Neural progenitor cell (in vitro differentiated cells): ENCODE results near the gene NDUFA6. TPM values are rescaled to one million over a fixed set of nuclear protein-coding genes. Genes with fewer than 3 reads are reported as not detected.
"Not testable (repeated sequence)": the region's sequence is repeated elsewhere in the genome, so short reads cannot be mapped to it uniquely, and the experiment has no call there.

Source experiments
- DNase-seq: peaks from one replicate; pipeline ENCODE4 v3.0.0-alpha.2; 2016; ENCODE audit warnings: low spot score
- H2AFZ ChIP-seq: fragments of 200-600 bp; sonication (generic); replicated peaks from 2 replicates; pipeline ENCODE4 v1.6.1; 2016; ENCODE audit warnings: antibody characterized with exemption
- H3F3A ChIP-seq: fragments of 200-600 bp; sonication (generic); 2 replicates; pipeline ENCODE4 v1.6.1; 2016; ENCODE audit warnings: antibody characterized with exemption, low read depth
- H3K27ac ChIP-seq: fragments of 200-600 bp; sonication (generic); 2 replicates; pipeline ENCODE4 v1.5.1; 2016; ENCODE audit warnings: mild to moderate bottlenecking
- H3K27me3 ChIP-seq: fragments of 200-600 bp; sonication (generic); 2 replicates; pipeline ENCODE4 v1.6.1; 2016; ENCODE audit warnings: mild to moderate bottlenecking, moderate library complexity
- H3K36me3 ChIP-seq: fragments of 200-600 bp; sonication (generic); 2 replicates; pipeline ENCODE4 v1.5.1; 2016
- H3K4me1 ChIP-seq: fragments of 200-600 bp; sonication (generic); 2 replicates; pipeline ENCODE4 v1.6.1; 2016; ENCODE audit warnings: mixed run types
- H3K4me2 ChIP-seq: fragments of 200-600 bp; sonication (generic); 2 replicates; pipeline ENCODE4 v1.6.1; 2016
- H3K4me3 ChIP-seq: fragments of 200-600 bp; sonication (generic); 2 replicates; pipeline ENCODE4 v1.5.1; 2016
- H3K79me2 ChIP-seq: fragments of 200-600 bp; sonication (generic); 2 replicates; pipeline ENCODE4 v1.6.1; 2016; ENCODE audit warnings: low read depth
- H3K9ac ChIP-seq: fragments of 200-600 bp; sonication (generic); 2 replicates; pipeline ENCODE4 v1.6.1; 2016
- H3K9me3 ChIP-seq: fragments of 200-600 bp; sonication (generic); 2 replicates; pipeline ENCODE4 v1.5.1; 2016; ENCODE audit warnings: low read depth
- H4K20me1 ChIP-seq: fragments of 200-600 bp; sonication (generic); 2 replicates; pipeline ENCODE4 v1.6.1; 2016; ENCODE audit warnings: low read depth
- H3K27ac Mint-ChIP-seq: 3 replicates; pipeline ENCODE4 v1.8.0; 2021; ENCODE audit warnings: mixed read lengths
- H3K27me3 Mint-ChIP-seq: 2 replicates; pipeline ENCODE4 v1.8.0; 2022; ENCODE audit warnings: low read depth, mild to moderate bottlenecking, inconsistent platforms, moderate library complexity, mixed read lengths; ENCODE audit not compliant: insufficient read depth
- H3K36me3 Mint-ChIP-seq: 3 replicates; pipeline ENCODE4 v1.8.0; 2021; ENCODE audit warnings: mixed read lengths
- H3K4me1 Mint-ChIP-seq: 3 replicates; pipeline ENCODE4 v1.8.0; 2021; ENCODE audit warnings: mixed read lengths
- H3K4me3 Mint-ChIP-seq: 3 replicates; pipeline ENCODE4 v1.8.0; 2021; ENCODE audit warnings: mild to moderate bottlenecking, moderate library complexity, mixed read lengths
- H3K9me3 Mint-ChIP-seq: 3 replicates; pipeline ENCODE4 v1.8.0; 2020; ENCODE audit warnings: mixed read lengths
- EZH2 ChIP-seq: fragments of 200-600 bp; sonication (generic); IDR thresholded peaks from 2 replicates; pipeline ENCODE4 v1.6.1; 2017; ENCODE audit warnings: antibody characterized with exemption, mild to moderate bottlenecking, moderate library complexity
- EZH2phosphoT487 ChIP-seq: fragments of 200-600 bp; sonication (generic); IDR thresholded peaks from 2 replicates; pipeline ENCODE4 v1.6.1; 2017; ENCODE audit warnings: antibody characterized with exemption
- total RNA-seq: library from RNA; depleted of rRNA; stranded (reverse); fragments of >200 nt; gene quantifications from 2 replicates; pipeline ENCODE4 v1.2.3, GENCODE V29; 2015; ENCODE audit warnings: low replicate concordance
- TF ChIP-seq, protein P1 (sequence below): fragments of 200-600 bp; sonication (generic); IDR thresholded peaks from 2 replicates; pipeline ENCODE4 v1.5.1; 2017; ENCODE audit warnings: antibody characterized with exemption, mild to moderate bottlenecking

The NDUFA6 gene
- total RNA-seq, 1 donor from 2014 or later = 132 TPM

DNA sequence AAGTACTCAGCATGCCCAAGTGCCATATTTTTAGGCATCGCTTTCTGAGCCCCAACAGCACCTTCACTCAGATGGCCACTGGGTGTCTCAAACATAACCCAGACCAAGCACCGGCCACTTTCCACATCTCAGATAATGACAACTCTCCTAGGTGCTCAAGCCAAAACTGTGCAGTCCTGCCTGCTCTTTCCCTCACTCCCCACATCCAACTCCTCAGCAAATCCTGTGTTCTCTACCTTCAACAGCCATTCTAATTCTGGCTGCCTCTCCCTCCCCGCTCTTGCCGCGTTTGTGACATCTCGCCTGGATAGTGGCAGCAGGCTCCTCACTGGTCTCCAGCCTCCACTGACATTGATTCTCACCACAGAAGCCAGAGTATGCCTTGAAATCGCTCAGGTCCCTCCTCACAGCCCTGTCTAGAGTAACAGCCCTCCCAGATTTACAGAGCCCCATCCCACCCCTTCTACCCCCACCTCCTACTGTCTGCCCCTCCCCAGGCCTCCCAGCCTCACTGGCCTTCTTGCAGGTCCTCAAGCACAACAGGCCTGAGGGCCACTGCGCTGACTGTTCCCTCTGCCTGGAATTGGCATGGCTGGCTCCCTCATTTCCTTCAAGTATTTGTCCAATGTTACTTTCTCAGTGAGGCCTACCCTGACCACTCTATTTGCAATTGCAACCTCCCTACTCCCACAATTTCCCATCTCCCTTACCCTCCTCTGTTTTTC, 17.8 kb downstream of the NDUFA6 start:
- TF ChIP-seq, protein P1, sequence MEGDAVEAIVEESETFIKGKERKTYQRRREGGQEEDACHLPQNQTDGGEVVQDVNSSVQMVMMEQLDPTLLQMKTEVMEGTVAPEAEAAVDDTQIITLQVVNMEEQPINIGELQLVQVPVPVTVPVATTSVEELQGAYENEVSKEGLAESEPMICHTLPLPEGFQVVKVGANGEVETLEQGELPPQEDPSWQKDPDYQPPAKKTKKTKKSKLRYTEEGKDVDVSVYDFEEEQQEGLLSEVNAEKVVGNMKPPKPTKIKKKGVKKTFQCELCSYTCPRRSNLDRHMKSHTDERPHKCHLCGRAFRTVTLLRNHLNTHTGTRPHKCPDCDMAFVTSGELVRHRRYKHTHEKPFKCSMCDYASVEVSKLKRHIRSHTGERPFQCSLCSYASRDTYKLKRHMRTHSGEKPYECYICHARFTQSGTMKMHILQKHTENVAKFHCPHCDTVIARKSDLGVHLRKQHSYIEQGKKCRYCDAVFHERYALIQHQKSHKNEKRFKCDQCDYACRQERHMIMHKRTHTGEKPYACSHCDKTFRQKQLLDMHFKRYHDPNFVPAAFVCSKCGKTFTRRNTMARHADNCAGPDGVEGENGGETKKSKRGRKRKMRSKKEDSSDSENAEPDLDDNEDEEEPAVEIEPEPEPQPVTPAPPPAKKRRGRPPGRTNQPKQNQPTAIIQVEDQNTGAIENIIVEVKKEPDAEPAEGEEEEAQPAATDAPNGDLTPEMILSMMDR = no peak
- TF ChIP-seq EZH2phosphoT487 (no peak), EZH2 (no peak)
- Histone ChIP-seq H3K4me1 (peaks cover 9% of the 10 kb centered on the region), H3K9me3 (no peaks in the 10 kb centered on the region), H3K27ac (no peak overlapping the region), H3K4me2 (no peak overlapping the region), H2AFZ (no peak overlapping the region), H3K79me2 (peaks cover 4% of the 10 kb centered on the region), H3K9ac (no peak overlapping the region), H3F3A (peaks cover 16% of the 10 kb centered on the region), H3K36me3 (no peaks in the 10 kb centered on the region), H4K20me1 (peaks cover 5% of the 10 kb centered on the region), H3K27me3 (peaks cover 14% of the 10 kb centered on the region), H3K4me3 (no peak overlapping the region)
- Mint-ChIP-seq H3K27ac (no peak overlapping the region), H3K36me3 (peaks cover 2% of the 10 kb centered on the region), H3K27me3 (peaks cover 7% of the 10 kb centered on the region), H3K4me1 (peaks cover 32% of the 10 kb centered on the region), H3K4me3 (peak overlapping the region; percentile 46), H3K9me3 (peaks cover 3% of the 10 kb centered on the region)
- no peak for DNase-seq

DNA sequence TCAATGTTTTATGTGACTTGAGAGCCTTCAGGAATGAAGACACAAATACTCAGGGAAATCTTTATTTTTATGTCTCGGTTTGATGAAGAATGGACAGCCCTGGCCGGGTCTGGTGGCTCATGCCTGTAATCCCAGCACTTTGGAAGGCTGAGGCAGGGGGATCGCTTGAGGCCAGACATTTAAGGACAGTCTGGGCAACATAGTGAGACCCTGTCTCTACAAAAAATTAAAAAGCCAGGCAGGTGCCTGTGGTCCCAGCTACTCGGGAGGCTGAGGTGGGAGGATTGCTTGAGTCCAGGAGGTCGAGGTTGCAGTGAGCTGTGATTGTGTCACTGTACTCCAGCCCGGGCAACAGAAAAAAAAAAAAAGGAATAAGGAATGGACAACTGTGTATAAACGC, 19.1 kb downstream of the NDUFA6 start:
- not testable (repeated sequence) for H3K27ac ChIP-seq, DNase-seq, H4K20me1 ChIP-seq, H3K4me1 ChIP-seq, H2AFZ ChIP-seq, H3K36me3 ChIP-seq, H3K27me3 Mint-ChIP-seq, H3K36me3 Mint-ChIP-seq, H3K9me3 ChIP-seq, H3K27ac Mint-ChIP-seq, H3K79me2 ChIP-seq, H3K9ac ChIP-seq, H3K9me3 Mint-ChIP-seq
- peaks cover 14% of the 10 kb centered on the region for H3K27me3 ChIP-seq
- peaks cover 16% of the 10 kb centered on the region for H3F3A ChIP-seq
- peaks cover 32% of the 10 kb centered on the region for H3K4me1 Mint-ChIP-seq
- H3K4me2 ChIP-seq = peak overlapping the region; percentile 94
- peak overlapping the region; percentile 93 for H3K4me3 Mint-ChIP-seq
- H3K4me3 ChIP-seq = peak overlapping the region; percentile 59

DNA sequence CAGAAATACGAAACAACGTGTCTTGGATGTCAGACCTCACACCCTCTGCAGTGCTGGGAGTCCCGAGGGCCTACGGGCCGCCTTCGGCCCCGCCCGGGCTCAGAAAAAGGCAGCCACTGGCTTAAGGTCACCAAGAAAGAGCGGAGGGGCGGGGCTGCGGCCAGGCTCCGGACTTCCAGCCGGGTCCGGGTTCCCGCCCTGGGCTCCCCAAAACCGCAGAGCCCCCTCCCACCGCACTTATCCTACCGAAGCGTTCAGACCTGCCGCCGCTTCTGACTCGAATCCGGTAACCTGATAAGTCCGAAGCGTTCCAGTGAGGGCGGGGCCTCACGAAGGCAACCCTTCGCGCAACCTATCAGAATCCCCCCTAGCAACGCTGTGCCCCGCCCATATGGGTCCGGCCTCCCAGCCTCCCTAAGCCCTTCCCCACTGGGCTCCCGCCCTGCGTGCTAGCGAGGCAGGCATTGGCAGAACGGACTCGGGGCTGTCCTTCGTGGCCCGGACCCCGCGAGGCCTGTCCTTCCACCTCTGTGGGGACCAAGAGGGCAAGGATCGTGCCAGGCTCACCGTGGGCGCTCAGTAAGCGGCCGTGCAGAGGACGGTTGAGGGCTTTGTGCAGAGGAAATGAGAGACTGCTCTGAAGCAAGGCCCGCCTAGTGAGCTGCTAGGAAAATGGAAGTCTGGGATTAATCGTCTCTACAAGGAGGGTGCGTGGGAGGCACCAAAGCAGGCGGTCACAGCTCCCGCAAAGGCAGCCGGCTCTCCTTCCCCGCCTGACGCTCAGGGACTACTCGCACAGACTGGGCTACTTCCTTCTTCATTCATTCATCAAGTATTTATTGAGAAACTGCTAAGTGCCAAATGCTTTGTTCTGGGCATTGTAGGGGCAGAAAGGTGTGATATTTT, 19.8 kb downstream of the NDUFA6 start, which contains the start of gene NAGA:
TSS of gene NAGA (minus strand) at position 296 of the 906 bp plus-strand sequence. CDS start 515 bp downstream, outside the sequence.
- H3K9me3 Mint-ChIP-seq = peaks cover 3% of the 10 kb centered on the region
- H3K27ac Mint-ChIP-seq = peak within 1 kb of the TSS; percentile 95
- H3K9me3 ChIP-seq = no peaks in the 10 kb centered on the region
- no peaks in the 10 kb centered on the region for H3K36me3 ChIP-seq
- H3F3A ChIP-seq = peaks cover 16% of the 10 kb centered on the region
- peaks cover 7% of the 10 kb centered on the region for H3K27me3 Mint-ChIP-seq
- H3K9ac ChIP-seq = peak within 1 kb of the TSS; percentile 33
- TF ChIP-seq EZH2phosphoT487 = no peak
- TF ChIP-seq EZH2 = no peak
- TF ChIP-seq, protein P1 = no peak
- H3K4me1 Mint-ChIP-seq = peaks cover 32% of the 10 kb centered on the region
- H3K79me2 ChIP-seq = peaks cover 4% of the 10 kb centered on the region
- H3K36me3 Mint-ChIP-seq = peaks cover 7% of the 10 kb centered on the region
- peak within 1 kb of the TSS; percentile 93 for H3K4me3 Mint-ChIP-seq
- no peak within 1 kb of the TSS for H3K27ac ChIP-seq
- H3K4me2 ChIP-seq = peak within 1 kb of the TSS; percentile 94
- peak within 1 kb of the TSS; percentile 59 for H3K4me3 ChIP-seq
- peaks cover 14% of the 10 kb centered on the region for H3K27me3 ChIP-seq
- H2AFZ ChIP-seq = peak within 1 kb of the TSS; percentile 83
- peaks cover 9% of the 10 kb centered on the region for H3K4me1 ChIP-seq
- DNase-seq = peak; percentile 99
- peaks cover 5% of the 10 kb centered on the region for H4K20me1 ChIP-seq
